HEK293T (cell line): ENCODE data around the gene C1orf185.

Experiments
- ARNT ChIP-seq: fragments of 450-650 bp; IDR thresholded peaks from 2 replicates; pipeline ENCODE4 v1.6.1; 2017; ENCODE audit warnings: mild to moderate bottlenecking
- BHLHE40 ChIP-seq: fragments of 450-650 bp; IDR thresholded peaks from 2 replicates; pipeline ENCODE4 v1.6.1; 2016; ENCODE audit warnings: mild to moderate bottlenecking, moderate library complexity, borderline replicate concordance
- ELF4 ChIP-seq: fragments of 450-650 bp; IDR thresholded peaks from 2 replicates; pipeline ENCODE4 v1.6.1; 2017; ENCODE audit warnings: antibody characterized with exemption
- FOXA1 ChIP-seq: fragments of 450-650 bp; IDR thresholded peaks from 2 replicates; pipeline ENCODE4 v1.6.1; 2016; ENCODE audit warnings: mild to moderate bottlenecking
- FOXK2 ChIP-seq: fragments of 450-650 bp; IDR thresholded peaks from 2 replicates; pipeline ENCODE4 v1.6.1; 2016; ENCODE audit warnings: mild to moderate bottlenecking
- FOXM1 ChIP-seq: fragments of 450-650 bp; IDR thresholded peaks from 2 replicates; pipeline ENCODE4 v1.6.1; 2017; ENCODE audit warnings: mild to moderate bottlenecking, borderline replicate concordance
- HDGF ChIP-seq: fragments of 450-650 bp; IDR thresholded peaks from 2 replicates; pipeline ENCODE4 v1.6.1; 2017; ENCODE audit warnings: antibody characterized with exemption, borderline replicate concordance
- LEF1 ChIP-seq: fragments of 450-650 bp; IDR thresholded peaks from 2 replicates; pipeline ENCODE4 v1.6.1; 2017; ENCODE audit warnings: mild to moderate bottlenecking, borderline replicate concordance
- NFRKB ChIP-seq: fragments of 450-650 bp; IDR thresholded peaks from 2 replicates; pipeline ENCODE4 v1.6.1; 2016; ENCODE audit warnings: mild to moderate bottlenecking, moderate library complexity
- SUZ12 ChIP-seq: fragments of 450-650 bp; IDR thresholded peaks from 2 replicates; pipeline ENCODE4 v1.6.1; 2016; ENCODE audit warnings: mild to moderate bottlenecking
- TARDBP ChIP-seq: fragments of 450-650 bp; IDR thresholded peaks from 2 replicates; pipeline ENCODE4 v1.6.1; 2016
- ZNF384 ChIP-seq: fragments of 450-650 bp; IDR thresholded peaks from 2 replicates; pipeline ENCODE4 v1.6.1; 2016

GRCh38 chr1:51192213-51192843, 90.3 kb downstream of the C1orf185 start:
- TF ChIP-seq ARNT (no peak), ELF4 (no peak), TARDBP (no peak), FOXM1 (no peak), SUZ12 (no peak), FOXA1 (no peak), ZNF384 (no peak), NFRKB (no peak), BHLHE40 (no peak), LEF1 (no peak), FOXK2 (no peak), HDGF (no peak)
